HepG2 (cell line): ENCODE data around the gene CADM4. TPM values are rescaled to one million over a fixed set of nuclear protein-coding genes. Genes with fewer than 3 reads are reported as not detected.

ENCODE experiments used
- CTCF ChIP-seq: sonication (generic); formaldehyde crosslinking; IDR thresholded peaks from 2 replicates; pipeline ENCODE4 v1.5.0; 2020; ENCODE audit warnings: mild to moderate bottlenecking, missing genetic modification reagents, moderate library complexity
- HES4 ChIP-seq: sonication (generic); formaldehyde crosslinking; IDR thresholded peaks from 2 replicates; pipeline ENCODE4 v1.9.0; 2021; ENCODE audit warnings: mild to moderate bottlenecking, missing genetic modification reagents, borderline replicate concordance
- KDM2A ChIP-seq: sonication (generic); formaldehyde crosslinking; IDR thresholded peaks from 2 replicates; pipeline ENCODE4 v1.4.0; 2020; ENCODE audit warnings: low read depth, missing genetic modification reagents, borderline replicate concordance
- KDM6A ChIP-seq: IDR thresholded peaks from 2 replicates; pipeline ENCODE4 v1.6.1; 2016; ENCODE audit warnings: low read depth
- KLF15 ChIP-seq: sonication (generic); formaldehyde crosslinking; IDR thresholded peaks from 2 replicates; pipeline ENCODE4 v1.8.1; 2023; ENCODE audit warnings: borderline replicate concordance, mild to moderate bottlenecking, inconsistent platforms, missing genetic modification reagents, mixed read lengths
- PAXIP1 ChIP-seq: sonication (generic); formaldehyde crosslinking; conservative IDR thresholded peaks from 2 replicates; pipeline ENCODE4 v1.4.0; 2020; ENCODE audit warnings: mild to moderate bottlenecking, missing genetic modification reagents, moderate library complexity
- PRDM15 ChIP-seq: sonication (generic); formaldehyde crosslinking; IDR thresholded peaks from 2 replicates; pipeline ENCODE4 v1.4.0; 2020; ENCODE audit warnings: missing genetic modification reagents
- SCMH1 ChIP-seq: sonication (generic); formaldehyde crosslinking; IDR thresholded peaks from 2 replicates; pipeline ENCODE4 v1.9.0; 2021; ENCODE audit warnings: missing genetic modification reagents, mild to moderate bottlenecking, borderline replicate concordance
- SMC3 ChIP-seq: IDR thresholded peaks from 2 replicates; pipeline ENCODE4 v1.6.1; 2011; ENCODE audit warnings: low read length, improper control_type of control experiment
- TSC22D2 ChIP-seq: sonication (generic); formaldehyde crosslinking; IDR thresholded peaks from 2 replicates; pipeline ENCODE4 v1.5.1; 2020; ENCODE audit warnings: missing genetic modification reagents, mild to moderate bottlenecking, borderline replicate concordance
- ZBTB44 ChIP-seq: sonication (generic); formaldehyde crosslinking; IDR thresholded peaks from 2 replicates; pipeline ENCODE4 v1.4.0; 2020; ENCODE audit warnings: missing genetic modification reagents
- ZFP90 ChIP-seq: sonication (generic); formaldehyde crosslinking; IDR thresholded peaks from 2 replicates; pipeline ENCODE4 v1.8.0; 2022; ENCODE audit warnings: missing genetic modification reagents, mild to moderate bottlenecking, inconsistent platforms, borderline replicate concordance
- ZKSCAN1 ChIP-seq: fragments of 150-350 bp; IDR thresholded peaks from 2 replicates; pipeline ENCODE4 v1.6.1; 2014; ENCODE audit warnings: low read length
- ZNF121 ChIP-seq: sonication (generic); formaldehyde crosslinking; IDR thresholded peaks from 2 replicates; pipeline ENCODE4 v1.5.0; 2020; ENCODE audit warnings: mild to moderate bottlenecking, missing genetic modification reagents
- ZNF160 ChIP-seq: sonication (generic); formaldehyde crosslinking; IDR thresholded peaks from 2 replicates; pipeline ENCODE4 v1.8.0; 2022; ENCODE audit warnings: mild to moderate bottlenecking, inconsistent platforms, missing genetic modification reagents
- ZNF251 ChIP-seq: sonication (generic); formaldehyde crosslinking; IDR thresholded peaks from 2 replicates; pipeline ENCODE4 v1.9.0; 2021; ENCODE audit warnings: mild to moderate bottlenecking, missing genetic modification reagents
- ZNF598 ChIP-seq: sonication (generic); formaldehyde crosslinking; IDR thresholded peaks from 2 replicates; pipeline ENCODE4 v1.5.1; 2020; ENCODE audit warnings: mild to moderate bottlenecking, missing genetic modification reagents, borderline replicate concordance
- ZNF615 ChIP-seq: sonication (generic); formaldehyde crosslinking; IDR thresholded peaks from 2 replicates; pipeline ENCODE4 v1.5.0; 2020; ENCODE audit warnings: mild to moderate bottlenecking, missing genetic modification reagents, borderline replicate concordance
- polyA plus RNA-seq, 8 experiments: library from polyadenylated mRNA; depleted of rRNA in 3 of 8; stranded (reverse) in 7 of 8; unstranded in 1 of 8; fragments of >200 nt; fragmentation: Illumina TruSeq in 4 of 8; extraction: Trizol in 4 of 8; gene quantifications; 2 replicates each; pipeline versions ENCODE4 v1.2.1 to v1.2.3, GENCODE V29; 2011 to 2016; ENCODE audit warnings: low read depth in 4 of 8, missing spikeins in 1 of 8, mixed read lengths in 1 of 8; ENCODE audit not compliant: insufficient read depth in 1 of 8
- total RNA-seq, 5 experiments: library from RNA; depleted of rRNA; stranded (reverse); fragments of >200 nt; fragmentation: Illumina TruSeq; extraction: Trizol; gene quantifications; 2 replicates each; pipeline ENCODE4 v1.2.3, GENCODE V29; 2016; ENCODE audit warnings: low read depth in 1 of 5

CADM4 gene
- total and polyA plus RNA-seq, 2 of the 13 experiments (the other 11 are each of a cell fraction or from before 2014, with no cell fraction given): 8.5 to 16.0 TPM

- peak; percentile 84 for TF ChIP-seq ZNF121
- TF ChIP-seq CTCF (CRISPR knock-in tag): peak; percentile 35; the same call in 1 of the 2 replicates
- no peak for TF ChIP-seq SMC3
- peak; percentile 85 for TF ChIP-seq HES4
- peak; percentile 49; the same call in 1 of the 2 replicates for TF ChIP-seq KDM2A
- peak; percentile 86 for TF ChIP-seq ZBTB44 (CRISPR knock-in tag)
- TF ChIP-seq PAXIP1 (CRISPR knock-in tag): peak; percentile 44
- no peak for TF ChIP-seq ZKSCAN1
- TF ChIP-seq ZNF160 (CRISPR knock-in tag): peak; percentile 88; the same call in 1 of the 2 replicates
- TF ChIP-seq ZFP90 (CRISPR knock-in tag): peak; percentile 66; the same call in 1 of the 2 replicates
- TF ChIP-seq ZNF251 (CRISPR knock-in tag): no peak
- no peak for TF ChIP-seq ZNF615
- TF ChIP-seq ZNF598: peak; percentile 75; the same call in 1 of the 2 replicates
- TF ChIP-seq SCMH1 (CRISPR knock-in tag): no peak
- TF ChIP-seq PRDM15 (CRISPR knock-in tag): peak; percentile 71; the same call in 1 of the 2 replicates
- peak; percentile 95 for TF ChIP-seq KLF15 (CRISPR knock-in tag)
- 0 out of 2 replicates have a peak, but pooled peaks have one; percentile 23 for TF ChIP-seq TSC22D2 (CRISPR knock-in tag)
- no peak for TF ChIP-seq KDM6A (CRISPR knock-in tag)
These were observed 20.2 kb downstream of the CADM4 start, which contains the start of gene ZNF428 (continued) for GRCh38 chr19:43619262-43620060.
